Ovary (tissue), 3 donors: ENCODE measurements around the gene ISCU.

ENCODE experiments used
- CTCF ChIP-seq, 3 donors: fragments of 450-650 bp in 2 of 3; fragments of 200-600 bp in 1 of 3; IDR thresholded peaks; one replicate each; pipeline versions ENCODE4 v1.5.1 to v1.8.0; 2016 to 2022; ENCODE audit warnings: antibody characterized with exemption in 3 of 3, mild to moderate bottlenecking in 1 of 3
- POLR2A ChIP-seq: fragments of 450-650 bp; IDR thresholded peaks from one replicate; pipeline ENCODE4 v1.6.1; 2017; ENCODE audit warnings: antibody characterized with exemption, mild to moderate bottlenecking, moderate library complexity
- donor health status: DM: no; HTN: no; CAD: no.

- TF ChIP-seq CTCF (IDR thresholded peaks at IDR 0.05) = no peak
- TF ChIP-seq POLR2A = no peak
Observed at GRCh38 chr12:108514973-108515814, 47.2 kb upstream of the ISCU start, which contains the start of gene FICD.
